PC-3 (cell line): ENCODE results near the gene GSN. TPM values are rescaled to one million over a fixed set of nuclear protein-coding genes. Genes with fewer than 3 reads are reported as not detected.

Experiments
- ATAC-seq: fragments of 200-7000 bp; cut with Tn5 transposase; 2 replicates; pipeline ENCODE4 v1.9.1; 2020; ENCODE audit warnings: mild to moderate bottlenecking, moderate library complexity
- BruUV-seq: library from RNA; stranded (reverse); fragments of 400-500 nt; replicated peaks from 2 replicates; lab custom pipeline; 2021; lab: Mats Ljungman, UMichigan
- CTCF ChIA-PET: fragments of 300-600 bp; sonication (Branson Sonifier 250); formaldehyde crosslinking; loops from one replicate; lab custom pipeline; 2022; ENCODE audit warnings: antibody characterized with exemption; lab: Charles Lee
- POLR2A ChIA-PET: fragments of 300-600 bp; sonication (Branson Sonifier 250); formaldehyde crosslinking; loops from one replicate; lab custom pipeline; 2022; ENCODE audit warnings: antibody characterized with exemption; ENCODE audit not compliant: unreplicated experiment; lab: Charles Lee
- DNase-seq: peaks from one replicate; pipeline ENCODE4 v3.0.0-alpha.2; 2015
- H2AFZ ChIP-seq: fragments of 300-600 bp; sonication (generic); 2 replicates; pipeline ENCODE4 v1.6.0; 2016; ENCODE audit warnings: antibody characterized with exemption, low read length
- H3F3A ChIP-seq: fragments of 300-600 bp; sonication (generic); one replicate; pipeline ENCODE4 v1.6.0; 2017; ENCODE audit warnings: antibody characterized with exemption, low read length, control low read depth, mild to moderate bottlenecking; ENCODE audit not compliant: unreplicated experiment
- H3K27ac ChIP-seq: fragments of 300-600 bp; sonication (generic); 2 replicates; pipeline ENCODE4 v1.5.1; 2016; ENCODE audit warnings: mild to moderate bottlenecking, low read length
- H3K27me3 ChIP-seq: fragments of 300-600 bp; sonication (generic); 2 replicates; pipeline ENCODE4 v1.6.1; 2016; ENCODE audit warnings: low read length, mixed read lengths
- H3K36me3 ChIP-seq: fragments of 300-600 bp; sonication (generic); 2 replicates; pipeline ENCODE4 v1.6.1; 2016; ENCODE audit warnings: low read depth, mixed run types, low read length, mixed read lengths
- H3K4me1 ChIP-seq: fragments of 300-600 bp; sonication (generic); 2 replicates; pipeline ENCODE4 v1.5.1; 2016; ENCODE audit warnings: low read length; ENCODE audit not compliant: insufficient read depth
- H3K4me2 ChIP-seq: fragments of 300-600 bp; sonication (generic); 2 replicates; pipeline ENCODE4 v1.6.0; 2016; ENCODE audit warnings: low read length
- H3K4me3 ChIP-seq: fragments of 300-600 bp; sonication (generic); 2 replicates; pipeline ENCODE4 v1.5.1; 2016; ENCODE audit warnings: mild to moderate bottlenecking, low read length, mixed read lengths
- H3K79me2 ChIP-seq: fragments of 300-600 bp; sonication (generic); 2 replicates; pipeline ENCODE4 v1.6.1; 2017; ENCODE audit warnings: low read length, mixed read lengths
- H3K9ac ChIP-seq: fragments of 300-600 bp; sonication (generic); 2 replicates; pipeline ENCODE4 v1.6.0; 2016; ENCODE audit warnings: mild to moderate bottlenecking, low read length
- H3K9me2 ChIP-seq: fragments of 300-600 bp; sonication (generic); replicated peaks from 2 replicates; pipeline ENCODE4 v1.6.1; 2016; ENCODE audit warnings: mixed run types, low read length, mixed read lengths
- H3K9me3 ChIP-seq: fragments of 300-600 bp; sonication (generic); 2 replicates; pipeline ENCODE4 v1.6.1; 2016; ENCODE audit warnings: low read length, mixed read lengths
- H4K20me1 ChIP-seq: fragments of 300-600 bp; sonication (generic); 2 replicates; pipeline ENCODE4 v1.6.1; 2016; ENCODE audit warnings: low read length, mixed read lengths
- CTCF ChIP-seq: fragments of 300-600 bp; sonication (generic); conservative IDR thresholded peaks from 2 replicates; pipeline ENCODE4 v1.5.1; 2017; ENCODE audit warnings: antibody characterized with exemption, low read depth, mild to moderate bottlenecking, low read length
- EZH2 ChIP-seq: fragments of 300-600 bp; sonication (generic); IDR thresholded peaks from one replicate; pipeline ENCODE4 v1.6.1; 2017; ENCODE audit warnings: antibody characterized with exemption, mild to moderate bottlenecking, low read length; ENCODE audit not compliant: unreplicated experiment
- EZH2phosphoT487 ChIP-seq: fragments of 300-600 bp; sonication (generic); IDR thresholded peaks from 2 replicates; pipeline ENCODE4 v1.6.1; 2018; ENCODE audit warnings: mild to moderate bottlenecking, antibody characterized with exemption, low read length, borderline replicate concordance
- intact Hi-C: fragments of 100-400 bp; cut with micrococcal nuclease; formaldehyde crosslinking; loops from 2 replicates; pipeline ENCODE4 v1.9.0; 2023
- total RNA-seq: library from RNA; depleted of rRNA; stranded (reverse); fragments of >200 nt; gene quantifications from 2 replicates; pipeline ENCODE4 v1.2.3, GENCODE V29; 2014

GSN gene
- total RNA-seq, 1 experiment from 2014 or later = 36.5 TPM

GRCh38 chr9:121227862-121228261 lies 40.1 kb upstream of the GSN start:
- no peak overlapping the region for H3K4me2 ChIP-seq
- no peaks in the 10 kb centered on the region for H3K79me2 ChIP-seq
- no peak overlapping the region for H2AFZ ChIP-seq
- H4K20me1 ChIP-seq = no peaks in the 10 kb centered on the region
- H3K9ac ChIP-seq = no peak overlapping the region
- CTCF ChIA-PET = no interaction called here
- no peak for DNase-seq
- no TSS peak for BruUV-seq
- no peak for ATAC-seq
- POLR2A ChIA-PET = no interaction called here
- no peak overlapping the region for H3K27ac ChIP-seq
- no peaks in the 10 kb centered on the region for H3K9me3 ChIP-seq
- H3K9me2 ChIP-seq = no peaks in the 10 kb centered on the region
- no peaks in the 10 kb centered on the region for H3F3A ChIP-seq
- H3K4me3 ChIP-seq = no peak overlapping the region
- no peak for TF ChIP-seq EZH2phosphoT487
- no peaks in the 10 kb centered on the region for H3K36me3 ChIP-seq
- peaks cover 7% of the 10 kb centered on the region for H3K4me1 ChIP-seq
- no peaks in the 10 kb centered on the region for H3K27me3 ChIP-seq
- intact Hi-C loops = no loop called here

GRCh38 chr9:121230256-121230655 lies 37.7 kb upstream of the GSN start:
- no peaks in the 10 kb centered on the region for H3K79me2 ChIP-seq
- intact Hi-C loops = no loop called here
- no peaks in the 10 kb centered on the region for H3K9me2 ChIP-seq
- no peaks in the 10 kb centered on the region for H4K20me1 ChIP-seq
- no peaks in the 10 kb centered on the region for H3F3A ChIP-seq
- POLR2A ChIA-PET = no interaction called here
- no TSS peak for BruUV-seq
- H3K27me3 ChIP-seq = no peaks in the 10 kb centered on the region
- peaks cover 25% of the 10 kb centered on the region for H3K4me1 ChIP-seq
- H3K36me3 ChIP-seq = no peaks in the 10 kb centered on the region
- no peak for DNase-seq
- TF ChIP-seq CTCF = no peak
- TF ChIP-seq EZH2phosphoT487 = no peak
- H2AFZ ChIP-seq = no peak overlapping the region
- H3K4me2 ChIP-seq = no peak overlapping the region
- no peak overlapping the region for H3K9ac ChIP-seq
- no peak overlapping the region for H3K4me3 ChIP-seq
- CTCF ChIA-PET = no interaction called here
- no peaks in the 10 kb centered on the region for H3K9me3 ChIP-seq
- ATAC-seq = no peak
- H3K27ac ChIP-seq = no peak overlapping the region

- ChIA-PET CTCF (no interaction called here), POLR2A (no interaction called here)
- DNase-seq (no peak), ATAC-seq (no peak)
- H2AFZ ChIP-seq = no peak overlapping the region
- no peak overlapping the region for H3K27ac ChIP-seq
- no peaks in the 10 kb centered on the region for H4K20me1 ChIP-seq
- intact Hi-C loops = no loop called here
- no peak for TF ChIP-seq EZH2
- no peak for TF ChIP-seq CTCF
- no peak for TF ChIP-seq EZH2phosphoT487
- H3K4me1 ChIP-seq = peaks cover 22% of the 10 kb centered on the region
- H3K36me3 ChIP-seq = no peaks in the 10 kb centered on the region
- BruUV-seq = no TSS peak
- H3F3A ChIP-seq = no peaks in the 10 kb centered on the region
- no peaks in the 10 kb centered on the region for H3K79me2 ChIP-seq
- H3K9me3 ChIP-seq = no peaks in the 10 kb centered on the region
- no peak overlapping the region for H3K9ac ChIP-seq
- H3K4me2 ChIP-seq = no peak overlapping the region
- H3K27me3 ChIP-seq = no peaks in the 10 kb centered on the region
- no peak overlapping the region for H3K4me3 ChIP-seq
- H3K9me2 ChIP-seq = no peaks in the 10 kb centered on the region
Observed at GRCh38 chr9:121232251-121232650, 35.7 kb upstream of the GSN start.
